MCF 10A (cell line): ENCODE measurements around the gene HTR6. TPM values are rescaled to one million over a fixed set of nuclear protein-coding genes. Genes with fewer than 3 reads are reported as not detected.

ENCODE experiments used
- BruUV-seq: library from RNA; stranded (reverse); fragments of 400-500 nt; replicated peaks from 2 replicates; lab custom pipeline; 2021; lab: Mats Ljungman, UMichigan
- CTCF ChIA-PET: fragments of 300-600 bp; sonication (Branson Sonifier 250); formaldehyde crosslinking; extraction: SDS; loops from one replicate; lab custom pipeline; 2021; ENCODE audit warnings: antibody characterized with exemption, inconsistent platforms; lab: Yijun Ruan, JAX
- POLR2A ChIA-PET: fragments of 300-600, 350-650 bp; sonication (Branson Sonifier 250); formaldehyde crosslinking; extraction: SDS; loops from one replicate; lab custom pipeline; 2020; ENCODE audit warnings: antibody characterized with exemption, inconsistent platforms; lab: Yijun Ruan, JAX
- DNase-seq: peaks from one replicate; pipeline ENCODE4 v3.0.0-alpha.2; 2018; ENCODE audit not compliant: unreplicated experiment
- H3K27ac Mint-ChIP-seq: one replicate; pipeline ENCODE4 v1.8.0; 2022; ENCODE audit warnings: mild to moderate bottlenecking, low read depth, mixed read lengths; ENCODE audit not compliant: unreplicated experiment
- H3K27me3 Mint-ChIP-seq: one replicate; pipeline ENCODE4 v1.8.0; 2022; ENCODE audit warnings: mixed read lengths; ENCODE audit not compliant: insufficient read depth, unreplicated experiment
- H3K36me3 Mint-ChIP-seq: one replicate; pipeline ENCODE4 v1.8.0; 2022; ENCODE audit warnings: mild to moderate bottlenecking, moderate library complexity, mixed read lengths; ENCODE audit not compliant: insufficient read depth, unreplicated experiment
- H3K4me1 Mint-ChIP-seq: one replicate; pipeline ENCODE4 v1.8.0; 2022; ENCODE audit warnings: mixed read lengths; ENCODE audit not compliant: insufficient read depth, unreplicated experiment
- H3K4me3 Mint-ChIP-seq: one replicate; pipeline ENCODE4 v1.8.0; 2022; ENCODE audit warnings: mild to moderate bottlenecking, moderate library complexity, mixed read lengths; ENCODE audit not compliant: unreplicated experiment
- H3K9me3 Mint-ChIP-seq: one replicate; pipeline ENCODE4 v1.8.0; 2022; ENCODE audit warnings: mixed read lengths; ENCODE audit not compliant: unreplicated experiment
- intact Hi-C: fragments of 100-400 bp; cut with micrococcal nuclease; formaldehyde crosslinking; loops from 2 replicates; pipeline ENCODE4 v1.14.1; 2022
- total RNA-seq: library from RNA; stranded (reverse); gene quantifications from 2 replicates; pipeline ENCODE4 v1.2.3, GENCODE V29; 2022
- TF ChIP-seq, protein P1 (sequence below): fragments of 200-600 bp; IDR thresholded peaks from one replicate; pipeline ENCODE4 v1.8.0; 2022; ENCODE audit warnings: antibody characterized with exemption, mild to moderate bottlenecking; ENCODE audit not compliant: unreplicated experiment

HTR6 gene
- total RNA-seq, 1 experiment from 2014 or later = not detected

DNA sequence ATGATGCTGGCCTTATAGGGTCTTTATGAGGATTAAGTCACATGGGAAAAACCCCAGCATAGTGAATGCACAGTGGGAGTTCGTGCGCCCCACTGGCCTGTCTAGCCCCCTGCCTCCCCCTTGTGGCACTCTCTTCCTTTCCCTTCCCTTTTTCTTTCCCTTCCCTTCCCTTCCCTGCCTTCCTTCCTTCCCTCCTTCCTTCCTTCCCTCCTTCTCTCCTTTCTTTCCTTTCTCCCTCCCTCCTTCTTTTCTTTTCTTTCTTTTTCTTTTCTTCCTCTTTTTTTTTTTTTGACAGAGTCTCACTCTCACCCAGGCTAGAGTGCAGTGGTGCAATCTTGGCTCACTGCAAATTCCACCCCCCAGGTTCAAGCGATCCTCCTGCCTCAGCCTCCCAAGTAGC, 38.6 kb downstream of the HTR6 start:
- POLR2A ChIA-PET = interaction anchor here (0.7 kb wide), 1 partner anchor 45 kb away, joined by 3 read pairs; no protein-coding TSS in a partner anchor
- BruUV-seq = no TSS peak
- intact Hi-C loops = no loop called here

DNA sequence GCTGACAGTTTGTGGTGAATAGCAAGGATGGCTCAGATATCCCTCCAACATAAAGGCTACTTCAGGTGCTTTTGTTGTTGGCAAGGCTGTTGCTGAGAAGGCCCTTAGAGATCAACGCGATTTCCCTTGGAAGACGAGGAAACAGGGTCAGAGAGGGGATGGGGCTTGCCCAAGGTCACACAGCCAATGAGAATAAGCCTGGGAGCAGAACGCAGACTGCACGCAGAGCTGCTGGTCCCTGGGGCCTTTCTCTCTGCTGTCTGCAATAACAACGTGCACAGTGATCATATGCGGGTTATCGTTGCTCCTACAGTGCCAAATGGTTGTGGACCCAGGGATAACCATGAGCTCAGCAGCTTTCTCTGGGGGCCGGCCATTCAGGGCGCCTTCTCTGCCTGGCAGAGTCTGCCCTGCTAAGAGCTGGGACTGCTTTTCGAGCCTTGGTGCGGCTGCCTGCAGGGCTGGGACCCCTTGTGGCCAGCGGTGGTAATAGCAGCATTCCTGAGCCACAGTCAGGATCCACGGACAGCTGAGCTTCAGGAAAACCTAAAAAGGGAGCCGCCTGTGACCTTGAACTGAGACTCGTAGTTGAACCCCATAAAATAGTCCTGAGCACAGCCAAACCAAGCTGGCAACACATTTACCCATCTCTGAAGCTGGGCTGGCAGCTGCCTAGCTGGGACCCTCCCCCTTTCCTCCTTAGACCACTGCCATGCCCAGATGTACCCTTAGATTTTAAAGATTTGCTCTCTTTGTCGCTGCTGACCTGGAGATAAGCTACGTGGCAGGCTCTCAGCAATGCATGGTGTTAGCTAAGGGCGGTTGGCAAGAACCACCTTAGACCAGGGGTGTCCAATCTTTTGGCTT, 39.8 kb downstream of the HTR6 start:
- no TSS peak for BruUV-seq
- Mint-ChIP-seq H3K4me1 (no peaks in the 10 kb centered on the region), H3K27ac (no peak overlapping the region), H3K4me3 (no peak overlapping the region), H3K9me3 (no peaks in the 10 kb centered on the region), H3K27me3 (no peaks in the 10 kb centered on the region), H3K36me3 (peaks cover 5% of the 10 kb centered on the region)
- DNase-seq = peak; percentile 52
- intact Hi-C loops = loop anchor here (1.0 kb wide), 1 partner anchor 43 kb away; no protein-coding TSS in a partner anchor
- POLR2A ChIA-PET = interaction anchor here (0.5 to 3.2 kb wide), 5 partner anchors 27 to 394 kb away, joined by 3 to 17 read pairs (median 3); no protein-coding TSS in a partner anchor
- CTCF ChIA-PET = interaction anchor here (0.5 to 5.5 kb wide), 33 partner anchors 10 to 552 kb away, joined by 3 to 103 read pairs (median 4); no protein-coding TSS in a partner anchor
- TF ChIP-seq, protein P1, sequence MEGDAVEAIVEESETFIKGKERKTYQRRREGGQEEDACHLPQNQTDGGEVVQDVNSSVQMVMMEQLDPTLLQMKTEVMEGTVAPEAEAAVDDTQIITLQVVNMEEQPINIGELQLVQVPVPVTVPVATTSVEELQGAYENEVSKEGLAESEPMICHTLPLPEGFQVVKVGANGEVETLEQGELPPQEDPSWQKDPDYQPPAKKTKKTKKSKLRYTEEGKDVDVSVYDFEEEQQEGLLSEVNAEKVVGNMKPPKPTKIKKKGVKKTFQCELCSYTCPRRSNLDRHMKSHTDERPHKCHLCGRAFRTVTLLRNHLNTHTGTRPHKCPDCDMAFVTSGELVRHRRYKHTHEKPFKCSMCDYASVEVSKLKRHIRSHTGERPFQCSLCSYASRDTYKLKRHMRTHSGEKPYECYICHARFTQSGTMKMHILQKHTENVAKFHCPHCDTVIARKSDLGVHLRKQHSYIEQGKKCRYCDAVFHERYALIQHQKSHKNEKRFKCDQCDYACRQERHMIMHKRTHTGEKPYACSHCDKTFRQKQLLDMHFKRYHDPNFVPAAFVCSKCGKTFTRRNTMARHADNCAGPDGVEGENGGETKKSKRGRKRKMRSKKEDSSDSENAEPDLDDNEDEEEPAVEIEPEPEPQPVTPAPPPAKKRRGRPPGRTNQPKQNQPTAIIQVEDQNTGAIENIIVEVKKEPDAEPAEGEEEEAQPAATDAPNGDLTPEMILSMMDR = peak; percentile 81

More for the DNA sequence above, 38.6 kb downstream of the HTR6 start:
- Mint-ChIP-seq H3K27me3 (no peaks in the 10 kb centered on the region), H3K36me3 (peaks cover 6% of the 10 kb centered on the region), H3K4me1 (no peaks in the 10 kb centered on the region), H3K4me3 (no peak overlapping the region), H3K27ac (no peak overlapping the region), H3K9me3 (no peaks in the 10 kb centered on the region)
- CTCF ChIA-PET = interaction anchor here (0.6 to 5.5 kb wide), 11 partner anchors 11 to 398 kb away, joined by 3 to 103 read pairs (median 8); no protein-coding TSS in a partner anchor
- DNase-seq = no peak
- TF ChIP-seq, protein P1 = no peak

DNA sequence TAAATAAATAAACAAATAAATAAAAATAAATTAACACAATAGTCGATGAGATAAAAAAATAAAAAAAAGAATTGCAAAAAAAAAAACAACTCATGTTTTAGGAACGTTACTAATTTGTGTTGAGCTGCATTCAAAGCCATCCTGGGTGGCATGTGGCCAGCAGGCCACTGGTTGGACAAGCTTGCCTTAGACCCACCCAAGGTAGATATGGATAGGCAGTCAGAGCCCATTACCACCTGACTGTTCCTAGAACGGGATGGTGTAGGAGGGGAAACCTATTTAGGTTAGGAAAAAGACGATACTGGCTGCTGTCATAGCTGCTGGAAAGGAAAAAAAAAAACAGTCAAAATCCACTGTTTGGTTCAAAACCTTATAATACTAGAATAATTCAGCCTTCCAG, 40.8 kb downstream of the HTR6 start:
- no peaks in the 10 kb centered on the region for H3K9me3 Mint-ChIP-seq
- intact Hi-C loops = no loop called here
- ChIA-PET CTCF (interaction anchor here (0.5 to 5.5 kb wide), 17 partner anchors 13 to 571 kb away, joined by 3 to 103 read pairs (median 8); no protein-coding TSS in a partner anchor), POLR2A (interaction anchor here (3.2 kb wide), 1 partner anchor 44 kb away, joined by 17 read pairs; no protein-coding TSS in a partner anchor)
- H3K27ac Mint-ChIP-seq = no peak overlapping the region
- TF ChIP-seq, protein P1 = no peak
- H3K36me3 Mint-ChIP-seq = peaks cover 5% of the 10 kb centered on the region
- H3K4me1 Mint-ChIP-seq = no peaks in the 10 kb centered on the region
- H3K4me3 Mint-ChIP-seq = no peak overlapping the region
- no peaks in the 10 kb centered on the region for H3K27me3 Mint-ChIP-seq
- no TSS peak for BruUV-seq
- DNase-seq = no peak

DNA sequence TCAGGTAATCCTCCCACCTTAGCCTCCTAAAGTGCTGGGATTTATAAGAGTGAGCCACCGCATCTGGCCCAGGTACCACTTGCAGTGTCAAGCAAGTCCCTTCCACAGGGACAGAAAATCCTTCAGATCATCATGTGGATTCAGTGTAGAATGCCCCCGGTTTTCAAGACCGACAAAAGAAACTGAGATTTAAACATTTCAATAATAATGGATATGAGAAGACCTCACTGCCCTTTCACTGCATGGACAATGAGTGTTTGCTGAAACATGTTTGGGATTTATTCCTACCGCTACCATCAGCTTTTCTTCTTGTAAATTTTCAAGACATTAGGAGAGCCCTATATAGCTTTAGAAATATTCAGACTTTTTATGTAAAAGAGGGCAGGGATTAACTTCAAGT, 41.5 kb downstream of the HTR6 start:
- intact Hi-C loops = no loop called here
- Mint-ChIP-seq H3K9me3 (no peaks in the 10 kb centered on the region), H3K27ac (no peak overlapping the region), H3K27me3 (no peaks in the 10 kb centered on the region), H3K36me3 (peaks cover 5% of the 10 kb centered on the region), H3K4me3 (no peak overlapping the region), H3K4me1 (no peaks in the 10 kb centered on the region)
- no TSS peak for BruUV-seq
- TF ChIP-seq, protein P1 = no peak
- CTCF ChIA-PET = interaction anchor here (0.6 to 5.5 kb wide), 4 partner anchors 25 to 572 kb away, joined by 3 to 103 read pairs (median 10); no protein-coding TSS in a partner anchor
- POLR2A ChIA-PET = interaction anchor here (1.0 to 3.2 kb wide), 2 partner anchors 10 to 45 kb away, joined by 3 to 17 read pairs; no protein-coding TSS in a partner anchor
- DNase-seq = no peak
